Measurements from ENCODE around the gene ANKUB1.

GRCh38 chr3:149715247-149715646 is 77.1 kb downstream of the ANKUB1 start:
- no peak for TF ChIP-seq JUND (IDR thresholded peaks at IDR 0.05)
- TF ChIP-seq CTCF (IDR thresholded peaks at IDR 0.05; ENCODE audit: low read depth, low read length, missing input control) = no peak
- TF ChIP-seq ATF3 (IDR thresholded peaks at IDR 0.05) = no peak
- TF ChIP-seq MAX (IDR thresholded peaks at IDR 0.05) = no peak
- no peak for TF ChIP-seq EGR1 (IDR thresholded peaks at IDR 0.05; ENCODE audit: low read depth in 2 of 2)
- no peak for TF ChIP-seq YY1 (IDR thresholded peaks at IDR 0.05)
- no peak for TF ChIP-seq TAF1 (conservative IDR thresholded peaks at IDR 0.05)
- no peak for TF ChIP-seq GABPA (IDR thresholded peaks at IDR 0.05 in 1 of 2, conservative IDR thresholded peaks at IDR 0.05 in 1 of 2)
- no peak for TF ChIP-seq RAD21 (IDR thresholded peaks at IDR 0.05)
- TF ChIP-seq SP1 (IDR thresholded peaks at IDR 0.05) = no peak
- TF ChIP-seq, protein P1, sequence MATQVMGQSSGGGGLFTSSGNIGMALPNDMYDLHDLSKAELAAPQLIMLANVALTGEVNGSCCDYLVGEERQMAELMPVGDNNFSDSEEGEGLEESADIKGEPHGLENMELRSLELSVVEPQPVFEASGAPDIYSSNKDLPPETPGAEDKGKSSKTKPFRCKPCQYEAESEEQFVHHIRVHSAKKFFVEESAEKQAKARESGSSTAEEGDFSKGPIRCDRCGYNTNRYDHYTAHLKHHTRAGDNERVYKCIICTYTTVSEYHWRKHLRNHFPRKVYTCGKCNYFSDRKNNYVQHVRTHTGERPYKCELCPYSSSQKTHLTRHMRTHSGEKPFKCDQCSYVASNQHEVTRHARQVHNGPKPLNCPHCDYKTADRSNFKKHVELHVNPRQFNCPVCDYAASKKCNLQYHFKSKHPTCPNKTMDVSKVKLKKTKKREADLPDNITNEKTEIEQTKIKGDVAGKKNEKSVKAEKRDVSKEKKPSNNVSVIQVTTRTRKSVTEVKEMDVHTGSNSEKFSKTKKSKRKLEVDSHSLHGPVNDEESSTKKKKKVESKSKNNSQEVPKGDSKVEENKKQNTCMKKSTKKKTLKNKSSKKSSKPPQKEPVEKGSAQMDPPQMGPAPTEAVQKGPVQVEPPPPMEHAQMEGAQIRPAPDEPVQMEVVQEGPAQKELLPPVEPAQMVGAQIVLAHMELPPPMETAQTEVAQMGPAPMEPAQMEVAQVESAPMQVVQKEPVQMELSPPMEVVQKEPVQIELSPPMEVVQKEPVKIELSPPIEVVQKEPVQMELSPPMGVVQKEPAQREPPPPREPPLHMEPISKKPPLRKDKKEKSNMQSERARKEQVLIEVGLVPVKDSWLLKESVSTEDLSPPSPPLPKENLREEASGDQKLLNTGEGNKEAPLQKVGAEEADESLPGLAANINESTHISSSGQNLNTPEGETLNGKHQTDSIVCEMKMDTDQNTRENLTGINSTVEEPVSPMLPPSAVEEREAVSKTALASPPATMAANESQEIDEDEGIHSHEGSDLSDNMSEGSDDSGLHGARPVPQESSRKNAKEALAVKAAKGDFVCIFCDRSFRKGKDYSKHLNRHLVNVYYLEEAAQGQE (IDR thresholded peaks at IDR 0.05) = no peak
- TF ChIP-seq ZBTB33 (IDR thresholded peaks at IDR 0.05) = no peak
- TF ChIP-seq HNF4A (conservative IDR thresholded peaks at IDR 0.05) = no peak
- TF ChIP-seq FOXA1 (IDR thresholded peaks at IDR 0.05) = no peak

Data from liver (tissue), 3 donors.